ENCODE data around the gene PRR9. TPM values are rescaled to one million over a fixed set of nuclear protein-coding genes. Genes with fewer than 3 reads are reported as not detected.
"Not testable (repeated sequence)": the region's sequence is repeated elsewhere in the genome, so short reads cannot be mapped to it uniquely, and the experiment has no call there.

PRR9 gene
- total RNA-seq, 1 donor = not detected

DNA sequence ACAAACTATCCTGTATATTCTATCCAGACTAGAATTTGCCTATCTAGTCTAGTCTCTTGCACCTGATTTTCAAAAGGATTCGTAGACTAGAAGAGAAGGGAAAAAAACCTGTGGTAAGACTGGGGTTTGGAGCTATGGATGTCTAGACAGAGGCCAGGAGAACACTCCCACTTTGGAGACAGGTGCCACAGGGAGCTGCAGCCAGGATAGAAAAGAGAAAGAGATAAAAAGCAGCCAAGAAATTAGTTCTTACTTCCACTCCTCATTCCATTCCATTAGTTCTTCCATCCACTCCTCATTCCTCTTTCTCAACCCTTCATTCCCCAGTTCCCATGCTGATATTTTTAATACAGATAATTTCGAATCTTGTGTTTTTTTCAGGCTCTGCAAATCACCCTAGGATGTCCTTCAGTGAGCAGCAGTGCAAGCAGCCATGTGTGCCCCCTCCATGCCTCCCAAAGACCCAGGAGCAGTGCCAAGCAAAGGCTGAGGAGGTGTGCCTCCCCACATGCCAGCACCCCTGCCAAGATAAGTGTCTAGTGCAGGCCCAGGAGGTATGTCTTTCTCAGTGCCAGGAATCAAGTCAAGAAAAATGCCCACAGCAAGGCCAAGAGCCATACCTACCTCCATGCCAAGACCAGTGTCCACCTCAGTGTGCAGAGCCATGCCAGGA lies 496 bp downstream of the PRR9 start:
- Histone ChIP-seq H3K36me3 (ENCODE audit: insufficient read depth, low read length) (no peaks in the 10 kb centered on the region), H3K4me2 (ENCODE audit: insufficient read depth, low read length) (no peak overlapping the region), H3K79me2 (ENCODE audit: insufficient read depth, low read length) (no peaks in the 10 kb centered on the region), H3K27ac (ENCODE audit: low read depth, low read length) (no peak overlapping the region), H3K9me3 (ENCODE audit: low read depth, low read length) (no peaks in the 10 kb centered on the region), H2AFZ (ENCODE audit: low read length) (no peak overlapping the region), H4K20me1 (ENCODE audit: insufficient read depth, low read length) (no peaks in the 10 kb centered on the region), H3K4me1 (ENCODE audit: insufficient read depth, low read length) (no peaks in the 10 kb centered on the region), H3K27me3 (ENCODE audit: insufficient read depth, low read length) (no peaks in the 10 kb centered on the region), H3K4me3 (ENCODE audit: insufficient read depth, low read length) (no peak overlapping the region)
- DNase-seq (ENCODE audit: insufficient read length, low spot score, missing footprints) = no peak
- TF ChIP-seq, protein P1, sequence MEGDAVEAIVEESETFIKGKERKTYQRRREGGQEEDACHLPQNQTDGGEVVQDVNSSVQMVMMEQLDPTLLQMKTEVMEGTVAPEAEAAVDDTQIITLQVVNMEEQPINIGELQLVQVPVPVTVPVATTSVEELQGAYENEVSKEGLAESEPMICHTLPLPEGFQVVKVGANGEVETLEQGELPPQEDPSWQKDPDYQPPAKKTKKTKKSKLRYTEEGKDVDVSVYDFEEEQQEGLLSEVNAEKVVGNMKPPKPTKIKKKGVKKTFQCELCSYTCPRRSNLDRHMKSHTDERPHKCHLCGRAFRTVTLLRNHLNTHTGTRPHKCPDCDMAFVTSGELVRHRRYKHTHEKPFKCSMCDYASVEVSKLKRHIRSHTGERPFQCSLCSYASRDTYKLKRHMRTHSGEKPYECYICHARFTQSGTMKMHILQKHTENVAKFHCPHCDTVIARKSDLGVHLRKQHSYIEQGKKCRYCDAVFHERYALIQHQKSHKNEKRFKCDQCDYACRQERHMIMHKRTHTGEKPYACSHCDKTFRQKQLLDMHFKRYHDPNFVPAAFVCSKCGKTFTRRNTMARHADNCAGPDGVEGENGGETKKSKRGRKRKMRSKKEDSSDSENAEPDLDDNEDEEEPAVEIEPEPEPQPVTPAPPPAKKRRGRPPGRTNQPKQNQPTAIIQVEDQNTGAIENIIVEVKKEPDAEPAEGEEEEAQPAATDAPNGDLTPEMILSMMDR (IDR thresholded peaks at IDR 0.05; ENCODE audit: extremely low read depth, low read depth, low read length) = no peak

- H3K4me3 ChIP-seq (ENCODE audit: insufficient read depth, low read length) = no peak overlapping the region
- H3K36me3 ChIP-seq (ENCODE audit: insufficient read depth, low read length) = no peaks in the 10 kb centered on the region
- H3K9me3 ChIP-seq (ENCODE audit: low read depth, low read length) = no peaks in the 10 kb centered on the region
- H3K4me1 ChIP-seq (ENCODE audit: insufficient read depth, low read length) = no peaks in the 10 kb centered on the region
- no peaks in the 10 kb centered on the region for H4K20me1 ChIP-seq (ENCODE audit: insufficient read depth, low read length)
- DNase-seq (ENCODE audit: insufficient read length, low spot score, missing footprints) = no peak
- H3K27ac ChIP-seq (ENCODE audit: low read depth, low read length) = no peak overlapping the region
- H3K4me2 ChIP-seq (ENCODE audit: insufficient read depth, low read length) = no peak overlapping the region
- H2AFZ ChIP-seq (ENCODE audit: low read length) = no peak overlapping the region
- H3K79me2 ChIP-seq (ENCODE audit: insufficient read depth, low read length) = no peaks in the 10 kb centered on the region
- TF ChIP-seq, protein P1 (IDR thresholded peaks at IDR 0.05; ENCODE audit: extremely low read depth, low read depth, low read length) = no peak
- H3K27me3 ChIP-seq (ENCODE audit: insufficient read depth, low read length) = no peaks in the 10 kb centered on the region
Observed at GRCh38 chr1:153220606-153221303, 3.4 kb downstream of the PRR9 start.

- H3K4me2 ChIP-seq (ENCODE audit: insufficient read depth, low read length) = not testable (repeated sequence)
Observed at GRCh38 chr1:153223040-153223891, 5.9 kb downstream of the PRR9 start.

More at GRCh38 chr1:153223040-153223891, 5.9 kb downstream of the PRR9 start:
- TF ChIP-seq, protein P1 (IDR thresholded peaks at IDR 0.05; ENCODE audit: extremely low read depth, low read depth, low read length) = peak; percentile 65
- not testable (repeated sequence) for H3K27me3 ChIP-seq (ENCODE audit: insufficient read depth, low read length); H4K20me1 ChIP-seq (ENCODE audit: insufficient read depth, low read length); H3K36me3 ChIP-seq (ENCODE audit: insufficient read depth, low read length); H3K4me3 ChIP-seq (ENCODE audit: insufficient read depth, low read length); H2AFZ ChIP-seq (ENCODE audit: low read length); H3K9me3 ChIP-seq (ENCODE audit: low read depth, low read length); H3K4me1 ChIP-seq (ENCODE audit: insufficient read depth, low read length); DNase-seq (ENCODE audit: insufficient read length, low spot score, missing footprints); H3K79me2 ChIP-seq (ENCODE audit: insufficient read depth, low read length); H3K27ac ChIP-seq (ENCODE audit: low read depth, low read length)
